Measurements from ENCODE around the gene FRS3.

GRCh38 chr6:41756354-41756753, 23.3 kb downstream of the FRS3 start:
- TF ChIP-seq PATZ1 (CRISPR knock-in tag; IDR thresholded peaks at IDR 0.05) (no peak), ZNF337 (CRISPR knock-in tag; IDR thresholded peaks at IDR 0.05; ENCODE audit: borderline replicate concordance, low read depth) (no peak), AFF4 (CRISPR knock-in tag; IDR thresholded peaks at IDR 0.05) (no peak)
